Measurements from ENCODE around the gene CIAO1.

DNA sequence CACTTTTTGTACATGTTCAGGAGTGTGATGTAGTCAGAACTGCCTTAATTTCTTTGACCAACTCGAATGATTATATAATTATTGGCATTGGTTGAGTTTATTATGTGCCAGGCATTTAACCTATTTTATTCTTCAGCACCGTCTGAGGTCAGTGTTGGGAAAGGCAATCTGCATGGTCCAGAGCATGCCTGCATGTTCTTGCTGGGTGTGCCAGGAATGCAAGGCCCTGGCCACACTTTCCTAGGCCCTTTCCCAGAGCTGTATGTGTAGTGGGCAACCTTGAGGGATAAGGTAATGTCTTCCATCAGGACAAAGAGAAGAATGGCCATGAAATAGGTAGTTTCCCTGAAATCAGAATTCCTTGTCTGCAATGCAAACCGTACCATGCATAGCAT lies 49.0 kb downstream of the CIAO1 start:
- no peak for TF ChIP-seq CTCF (IDR thresholded peaks at IDR 0.05)
- TF ChIP-seq POLR2A (IDR thresholded peaks at IDR 0.05), result no peak

All from testis (tissue), 2 donors.